Measurements from ENCODE around the gene MTCL1. TPM values are rescaled to one million over a fixed set of nuclear protein-coding genes. Genes with fewer than 3 reads are reported as not detected.

The MTCL1 gene
- total and polyA plus RNA-seq, 11 donors, result 4.7 to 17.7 (median 9.5) TPM

DNA sequence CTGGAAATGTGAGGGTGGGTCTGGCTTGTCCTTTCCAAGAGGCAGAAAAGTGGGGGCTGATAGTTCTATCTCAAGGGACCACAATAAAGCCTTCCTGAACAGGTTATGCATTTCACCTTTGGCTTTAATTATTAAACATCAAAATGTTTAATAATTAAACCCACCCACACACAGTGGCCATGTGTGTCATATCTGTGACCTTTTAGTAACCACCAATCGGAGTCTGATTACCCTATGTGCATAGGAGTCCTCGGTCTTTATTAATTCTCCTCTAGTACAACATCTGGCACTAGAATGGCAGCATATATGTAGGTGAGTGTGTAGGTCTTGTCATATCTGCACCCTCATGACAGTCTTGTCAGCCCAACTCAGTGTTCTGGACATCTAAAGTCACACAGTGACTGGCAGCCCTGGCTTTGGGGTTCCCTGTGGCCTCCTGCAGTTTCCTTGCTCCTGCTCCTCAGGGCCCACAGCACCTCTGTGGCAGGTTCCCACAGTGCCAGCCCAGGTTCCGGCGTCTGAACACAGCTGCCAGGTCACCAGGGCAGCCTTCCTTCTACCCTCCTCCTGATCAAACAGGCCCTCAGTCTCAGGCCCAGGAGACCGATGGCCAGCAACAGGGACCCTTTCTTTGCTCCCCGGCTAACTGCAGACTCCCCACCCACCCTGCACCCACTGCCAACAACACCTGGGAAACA lies 100.9 kb downstream of the MTCL1 start:
- H3K9me3 ChIP-seq, result no peaks in the 10 kb centered on the region
- no peak for DNase-seq
- intact Hi-C loops (cut with DNase I), result no loop called here
- peaks cover 0 to 25% (median 0%) of the 10 kb centered on the region in 12 donors for H3K4me1 ChIP-seq
- no peak for TF ChIP-seq POLR2A (IDR thresholded peaks at IDR 0.05)
- TF ChIP-seq, protein P1, sequence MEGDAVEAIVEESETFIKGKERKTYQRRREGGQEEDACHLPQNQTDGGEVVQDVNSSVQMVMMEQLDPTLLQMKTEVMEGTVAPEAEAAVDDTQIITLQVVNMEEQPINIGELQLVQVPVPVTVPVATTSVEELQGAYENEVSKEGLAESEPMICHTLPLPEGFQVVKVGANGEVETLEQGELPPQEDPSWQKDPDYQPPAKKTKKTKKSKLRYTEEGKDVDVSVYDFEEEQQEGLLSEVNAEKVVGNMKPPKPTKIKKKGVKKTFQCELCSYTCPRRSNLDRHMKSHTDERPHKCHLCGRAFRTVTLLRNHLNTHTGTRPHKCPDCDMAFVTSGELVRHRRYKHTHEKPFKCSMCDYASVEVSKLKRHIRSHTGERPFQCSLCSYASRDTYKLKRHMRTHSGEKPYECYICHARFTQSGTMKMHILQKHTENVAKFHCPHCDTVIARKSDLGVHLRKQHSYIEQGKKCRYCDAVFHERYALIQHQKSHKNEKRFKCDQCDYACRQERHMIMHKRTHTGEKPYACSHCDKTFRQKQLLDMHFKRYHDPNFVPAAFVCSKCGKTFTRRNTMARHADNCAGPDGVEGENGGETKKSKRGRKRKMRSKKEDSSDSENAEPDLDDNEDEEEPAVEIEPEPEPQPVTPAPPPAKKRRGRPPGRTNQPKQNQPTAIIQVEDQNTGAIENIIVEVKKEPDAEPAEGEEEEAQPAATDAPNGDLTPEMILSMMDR (IDR thresholded peaks at IDR 0.05), result no peak
- ATAC-seq, result peak in 1 of 4 donors; percentile 29
- H3K27ac ChIP-seq, result peak overlapping the region in 4 of 12 donors; percentile 0 to 54 (median 15)
- 83 to 94% (median 89%) methylated on average over 6 of the region's 6 CpGs for WGBS, 4 donors
- no peaks in the 10 kb centered on the region for H3K27me3 ChIP-seq
- H3K36me3 ChIP-seq, result no peaks in the 10 kb centered on the region
- no peak overlapping the region for H3K4me3 ChIP-seq

DNA sequence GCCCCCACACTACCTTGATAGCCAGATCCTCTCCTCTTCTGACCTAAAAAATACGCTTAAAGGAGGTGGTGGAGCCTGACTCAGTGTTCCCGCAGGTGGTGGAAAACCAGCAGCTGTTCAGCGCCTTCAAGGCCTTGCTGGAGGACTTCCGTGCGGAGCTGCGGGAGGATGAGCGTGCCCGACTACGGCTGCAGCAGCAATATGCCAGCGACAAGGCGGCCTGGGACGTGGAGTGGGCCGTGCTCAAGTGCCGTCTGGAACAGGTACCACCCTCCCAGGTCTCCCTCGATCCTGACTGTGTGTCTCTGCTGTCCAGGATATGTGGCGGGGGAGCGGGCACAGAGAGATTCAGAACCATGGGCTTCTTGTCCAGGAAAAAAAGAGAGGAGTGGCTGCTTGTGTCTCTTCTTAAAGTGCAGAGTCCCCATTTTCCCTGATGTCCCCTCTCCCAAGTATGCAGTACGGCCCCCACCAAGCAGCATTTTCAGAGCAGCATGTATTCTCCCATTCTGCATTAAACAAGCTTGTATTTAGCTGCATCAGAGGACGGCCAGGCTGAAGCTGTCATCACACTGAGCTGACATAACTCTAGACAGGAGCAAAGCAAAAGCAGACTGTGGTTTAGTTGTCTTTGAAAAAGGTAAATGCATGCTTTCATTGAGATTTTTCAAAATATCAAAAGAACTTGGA lies 101.6 kb downstream of the MTCL1 start:
- DNase-seq, result no peak
- no peaks in the 10 kb centered on the region for H3K36me3 ChIP-seq
- H3K4me1 ChIP-seq, result peaks cover 0 to 20% (median 0%) of the 10 kb centered on the region in 12 donors
- no peak overlapping the region for H3K4me3 ChIP-seq
- H3K9me3 ChIP-seq, result no peaks in the 10 kb centered on the region
- WGBS, 4 donors, result 85 to 92% (median 88%) methylated on average over 19 of the region's 19 CpGs
- no peaks in the 10 kb centered on the region for H3K27me3 ChIP-seq
- peak in 1 of 4 donors; percentile 34 for ATAC-seq
- TF ChIP-seq, protein P1 (IDR thresholded peaks at IDR 0.05), result no peak
- TF ChIP-seq POLR2A (IDR thresholded peaks at IDR 0.05), result no peak
- intact Hi-C loops (cut with DNase I), result no loop called here
- peak overlapping the region in 2 of 12 donors; percentile 0 to 1 for H3K27ac ChIP-seq

- no peak for TF ChIP-seq POLR2A (IDR thresholded peaks at IDR 0.05)
- TF ChIP-seq, protein P1 (IDR thresholded peaks at IDR 0.05), result no peak
- Histone ChIP-seq H3K36me3 (no peaks in the 10 kb centered on the region), H3K27ac (no peak overlapping the region), H3K4me3 (no peak overlapping the region), H3K27me3 (no peaks in the 10 kb centered on the region), H3K4me1 (peaks cover 0 to 20% (median 0%) of the 10 kb centered on the region in 12 donors), H3K9me3 (no peaks in the 10 kb centered on the region)
- WGBS, 4 donors, result 53 to 63% (median 57%) methylated on average over 3 of the region's 3 CpGs
- intact Hi-C loops (cut with DNase I), result no loop called here
- DNase-seq, result no peak
- no peak for ATAC-seq
Observed at GRCh38 chr18:8807488-8807805, 102.1 kb downstream of the MTCL1 start.

- ATAC-seq (no peak), DNase-seq (no peak)
- WGBS, 4 donors, result 61 to 74% (median 71%) methylated on average over 6 of the region's 6 CpGs
- intact Hi-C loops (cut with DNase I), result no loop called here
- H3K27ac ChIP-seq, result peak overlapping the region in 1 of 12 donors; percentile 32
- H3K36me3 ChIP-seq, result no peaks in the 10 kb centered on the region
- H3K4me3 ChIP-seq, result no peak overlapping the region
- peaks cover 0 to 20% (median 0%) of the 10 kb centered on the region in 12 donors for H3K4me1 ChIP-seq
- no peaks in the 10 kb centered on the region for H3K9me3 ChIP-seq
- H3K27me3 ChIP-seq, result no peaks in the 10 kb centered on the region
- TF ChIP-seq, protein P1 (IDR thresholded peaks at IDR 0.05), result no peak
- TF ChIP-seq POLR2A (IDR thresholded peaks at IDR 0.05), result no peak
Observed at GRCh38 chr18:8808001-8808400, 102.6 kb downstream of the MTCL1 start.

Data from heart left ventricle (tissue), 16 donors.